NCI-H345 (cell line): ENCODE results near the gene RNU2-63P.
"Not testable (repeated sequence)": the region's sequence is repeated elsewhere in the genome, so short reads cannot be mapped to it uniquely, and the experiment has no call there.

ENCODE experiments used
- DNase-seq: peaks from one replicate; lab custom pipeline; 2025; lab: John Stamatoyannopoulos, UW

RNU2-63P gene

GRCh38 chr2:87981182-87981581 lies 35.2 kb downstream of the RNU2-63P start:
- DNase-seq: not testable (repeated sequence)

GRCh38 chr2:87972385-87972784 lies 44.0 kb downstream of the RNU2-63P start:
- DNase-seq: not testable (repeated sequence)
